ENCODE data around the gene RPS6KC1.
"Not testable (repeated sequence)": the region's sequence is repeated elsewhere in the genome, so short reads cannot be mapped to it uniquely, and the experiment has no call there.

The RPS6KC1 gene

DNA sequence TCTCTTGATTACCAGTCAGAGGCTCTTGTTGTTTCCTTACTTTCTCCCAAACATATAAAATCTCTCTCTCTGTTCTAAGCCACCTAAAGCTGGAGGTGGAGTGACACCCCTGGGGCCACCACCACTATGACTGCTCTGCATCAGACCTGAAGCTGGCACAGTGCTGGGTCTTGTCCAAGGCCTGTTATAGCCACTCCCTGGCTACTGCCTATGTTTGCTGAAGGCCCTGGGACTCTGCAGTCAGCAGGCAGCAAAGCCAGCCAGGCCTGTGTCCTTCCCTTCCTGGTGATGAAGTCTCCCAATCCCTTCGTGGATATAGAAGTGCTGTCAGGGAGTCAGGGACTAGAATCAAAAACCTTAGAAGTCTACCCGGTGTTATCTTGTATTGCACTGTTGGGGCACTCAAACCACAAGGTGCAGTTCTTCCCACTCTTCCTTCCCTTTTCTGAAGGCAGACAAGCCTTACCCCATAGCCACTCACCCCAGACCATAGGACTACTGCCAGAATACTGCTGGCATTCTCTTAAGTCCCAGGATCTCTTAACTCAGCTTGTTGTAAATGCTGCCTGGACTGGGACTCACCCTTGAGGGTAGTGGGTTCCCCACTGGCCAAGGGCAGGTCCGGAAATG, 103.1 kb downstream of the RPS6KC1 start:
- TF ChIP-seq, protein P1, sequence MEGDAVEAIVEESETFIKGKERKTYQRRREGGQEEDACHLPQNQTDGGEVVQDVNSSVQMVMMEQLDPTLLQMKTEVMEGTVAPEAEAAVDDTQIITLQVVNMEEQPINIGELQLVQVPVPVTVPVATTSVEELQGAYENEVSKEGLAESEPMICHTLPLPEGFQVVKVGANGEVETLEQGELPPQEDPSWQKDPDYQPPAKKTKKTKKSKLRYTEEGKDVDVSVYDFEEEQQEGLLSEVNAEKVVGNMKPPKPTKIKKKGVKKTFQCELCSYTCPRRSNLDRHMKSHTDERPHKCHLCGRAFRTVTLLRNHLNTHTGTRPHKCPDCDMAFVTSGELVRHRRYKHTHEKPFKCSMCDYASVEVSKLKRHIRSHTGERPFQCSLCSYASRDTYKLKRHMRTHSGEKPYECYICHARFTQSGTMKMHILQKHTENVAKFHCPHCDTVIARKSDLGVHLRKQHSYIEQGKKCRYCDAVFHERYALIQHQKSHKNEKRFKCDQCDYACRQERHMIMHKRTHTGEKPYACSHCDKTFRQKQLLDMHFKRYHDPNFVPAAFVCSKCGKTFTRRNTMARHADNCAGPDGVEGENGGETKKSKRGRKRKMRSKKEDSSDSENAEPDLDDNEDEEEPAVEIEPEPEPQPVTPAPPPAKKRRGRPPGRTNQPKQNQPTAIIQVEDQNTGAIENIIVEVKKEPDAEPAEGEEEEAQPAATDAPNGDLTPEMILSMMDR (IDR thresholded peaks at IDR 0.05; ENCODE audit: low read depth, low read length, missing control alignments): no peak
- H3K4me3 ChIP-seq (replicated peaks; ENCODE audit: low read depth, low read length): no peak overlapping the region
- DNase-seq (ENCODE audit: extremely low read depth, low read depth): no peak

DNA sequence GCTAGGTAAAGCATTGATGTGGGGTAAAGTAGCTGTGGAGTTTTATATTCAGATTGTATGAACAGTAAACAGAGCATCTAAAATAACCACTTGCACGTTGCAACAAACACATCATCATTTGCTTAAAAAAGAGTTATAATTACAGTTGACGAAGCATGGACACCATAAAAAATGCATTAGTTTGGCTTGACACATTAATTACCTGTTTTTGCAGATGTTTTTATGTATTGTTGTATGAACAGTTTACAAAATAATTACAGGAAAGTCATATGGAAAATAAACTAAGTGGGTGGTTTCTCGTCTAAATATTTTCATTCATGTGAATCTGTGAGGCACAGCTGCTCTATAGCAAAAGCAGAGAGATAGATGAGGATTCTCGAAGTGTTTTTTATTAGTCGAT, 108.3 kb downstream of the RPS6KC1 start:
- TF ChIP-seq, protein P1 (IDR thresholded peaks at IDR 0.05; ENCODE audit: low read depth, low read length, missing control alignments): no peak
- H3K4me3 ChIP-seq (replicated peaks; ENCODE audit: low read depth, low read length): no peak overlapping the region
- DNase-seq (ENCODE audit: extremely low read depth, low read depth): no peak

DNA sequence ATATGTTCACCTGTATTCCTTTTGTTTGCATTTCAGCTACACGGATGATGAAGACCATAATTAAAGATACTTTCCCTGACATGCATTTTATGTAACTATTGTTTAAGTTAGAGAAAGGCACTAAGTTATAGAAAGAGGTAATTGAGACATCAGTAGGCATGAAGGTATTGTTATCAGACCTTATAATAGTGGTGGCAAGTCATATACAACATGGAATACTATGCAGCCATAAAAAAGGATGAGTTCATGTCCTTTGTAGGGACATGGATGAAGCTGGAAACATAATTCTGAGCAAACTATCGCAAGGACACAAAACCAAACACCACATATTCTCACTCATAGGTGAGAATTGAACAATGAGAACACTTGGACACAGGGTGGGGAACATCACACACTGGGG, 109.4 kb downstream of the RPS6KC1 start:
- DNase-seq (ENCODE audit: extremely low read depth, low read depth); H3K4me3 ChIP-seq (replicated peaks; ENCODE audit: low read depth, low read length): not testable (repeated sequence)

DNA sequence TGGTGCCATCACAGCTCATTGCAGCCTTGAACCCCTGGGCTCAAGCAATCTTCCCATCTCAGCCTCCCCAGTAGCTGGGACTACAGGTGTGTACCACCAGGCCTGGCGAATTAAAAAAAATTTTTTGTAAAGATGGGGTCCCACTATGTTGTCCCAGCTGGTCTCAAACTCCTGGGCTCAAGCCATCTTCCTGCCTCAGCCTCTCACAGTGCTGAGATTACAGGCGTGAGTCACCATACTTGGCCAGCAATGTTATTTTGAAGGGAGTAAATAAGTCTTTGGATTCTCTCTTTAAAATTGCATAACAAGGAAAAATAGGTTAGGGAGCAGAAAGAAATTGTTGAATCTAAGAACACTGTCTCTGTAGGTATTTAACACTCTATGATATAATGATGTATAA, 111.3 kb downstream of the RPS6KC1 start:
- no peak overlapping the region for H3K4me3 ChIP-seq (replicated peaks; ENCODE audit: low read depth, low read length)
- TF ChIP-seq, protein P1 (IDR thresholded peaks at IDR 0.05; ENCODE audit: low read depth, low read length, missing control alignments): no peak
- no peak for DNase-seq (ENCODE audit: extremely low read depth, low read depth)

DNA sequence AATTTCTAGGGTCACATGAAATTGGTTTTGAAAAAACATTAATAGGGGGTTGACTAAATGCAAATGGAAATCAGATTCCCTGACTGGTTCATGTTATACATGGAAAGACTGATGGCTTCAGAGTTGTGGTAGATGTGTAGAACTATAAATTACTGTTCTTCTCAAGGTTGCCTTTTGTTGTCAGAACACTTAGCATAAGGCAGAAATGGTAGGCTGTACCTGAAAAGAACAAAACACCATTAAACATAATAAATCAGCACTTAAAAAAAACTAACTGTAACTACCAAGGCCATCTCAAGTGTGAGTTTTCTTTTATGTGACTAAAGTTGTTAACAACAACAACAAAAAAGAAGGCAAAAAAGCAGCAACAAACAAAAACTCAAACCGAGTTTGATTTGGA, 111.8 kb downstream of the RPS6KC1 start:
- no peak for DNase-seq (ENCODE audit: extremely low read depth, low read depth)
- no peak overlapping the region for H3K4me3 ChIP-seq (replicated peaks; ENCODE audit: low read depth, low read length)
- TF ChIP-seq, protein P1 (IDR thresholded peaks at IDR 0.05; ENCODE audit: low read depth, low read length, missing control alignments): no peak

DNA sequence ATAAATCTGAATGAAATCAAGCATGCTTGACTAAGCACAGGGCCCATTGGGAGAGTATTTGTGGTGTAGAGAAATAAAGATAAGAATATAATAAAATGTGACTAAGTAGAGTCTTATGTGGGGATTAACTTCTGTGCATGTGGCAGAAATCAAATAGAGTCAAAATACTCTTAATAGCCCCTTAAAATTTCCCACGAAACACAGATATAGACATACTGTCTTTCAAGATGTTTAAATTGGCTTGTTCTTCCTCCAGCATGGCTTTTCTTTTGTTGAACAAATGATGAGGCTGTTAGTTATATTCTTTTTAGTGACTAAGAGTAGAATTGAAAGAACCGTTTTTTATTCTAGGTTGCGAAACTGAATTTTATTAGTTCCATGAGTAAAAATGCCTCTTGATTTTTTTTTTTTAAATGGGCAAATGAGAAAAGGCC, 112.3 kb downstream of the RPS6KC1 start:
- TF ChIP-seq, protein P1 (IDR thresholded peaks at IDR 0.05; ENCODE audit: low read depth, low read length, missing control alignments): no peak
- no peak for DNase-seq (ENCODE audit: extremely low read depth, low read depth)
- no peak overlapping the region for H3K4me3 ChIP-seq (replicated peaks; ENCODE audit: low read depth, low read length)

DNA sequence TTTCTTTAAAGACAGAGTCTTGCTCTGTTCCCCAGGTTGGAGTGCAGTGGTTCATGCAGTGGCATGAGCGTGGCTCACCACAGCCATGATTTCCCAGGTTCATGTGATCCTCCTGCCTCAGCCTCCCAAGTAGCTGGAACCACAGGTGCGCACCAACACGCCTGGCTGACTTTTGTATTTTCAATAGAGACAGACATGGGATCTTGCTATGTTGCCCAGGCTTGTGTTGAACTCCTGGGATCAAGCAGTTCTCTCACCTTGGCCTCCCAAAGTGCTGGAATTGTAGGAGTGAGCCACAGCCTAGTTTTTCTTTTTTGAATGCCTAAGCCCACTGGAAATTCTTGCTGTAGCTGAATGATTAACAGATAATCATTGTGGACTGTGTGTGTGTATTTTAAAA, 113.5 kb downstream of the RPS6KC1 start:
- H3K4me3 ChIP-seq (replicated peaks; ENCODE audit: low read depth, low read length): no peak overlapping the region
- TF ChIP-seq, protein P1 (IDR thresholded peaks at IDR 0.05; ENCODE audit: low read depth, low read length, missing control alignments): no peak
- DNase-seq (ENCODE audit: extremely low read depth, low read depth): no peak

All from HFF-Myc (cell line).